B cell (primary cell): Measurements from ENCODE around the gene GUCA1A. TPM values are rescaled to one million over a fixed set of nuclear protein-coding genes. Genes with fewer than 3 reads are reported as not detected.
"Not testable (repeated sequence)": the region's sequence is repeated elsewhere in the genome, so short reads cannot be mapped to it uniquely, and the experiment has no call there.

Experiments
- ATAC-seq: fragments of 200-7000 bp; cut with Tn5 transposase; one replicate; pipeline ENCODE4 v1.10.0; 2021; ENCODE audit warnings: low read depth, mild to moderate bottlenecking, moderate number of reproducible peaks, moderate library complexity
- CTCF ChIA-PET: fragments of 350-600 bp; sonication (Branson Sonifier 250); formaldehyde crosslinking; loops from one replicate; lab custom pipeline; 2021; ENCODE audit warnings: antibody characterized with exemption, inconsistent platforms; lab: Charles Lee
- POLR2A ChIA-PET: fragments of 350-600 bp; sonication (Branson Sonifier 250); formaldehyde crosslinking; loops from one replicate; lab custom pipeline; 2021; ENCODE audit warnings: antibody characterized with exemption; lab: Charles Lee
- DNase-seq: peaks from one replicate; pipeline ENCODE4 v3.0.0; 2013
- H2AFZ ChIP-seq: 2 replicates; pipeline ENCODE4 v1.6.1; 2012; ENCODE audit warnings: mild to moderate bottlenecking, low read depth, low read length; ENCODE audit not compliant: insufficient read depth, poor library complexity, severe bottlenecking
- H3K27ac ChIP-seq, 2 donors: 1 replicate in 1 of 2; 2 replicates in 1 of 2; pipeline ENCODE4 v1.5.1; 2012 to 2013; ENCODE audit warnings: low read length in 2 of 2, mild to moderate bottlenecking in 2 of 2, moderate library complexity in 1 of 2
- H3K27me3 ChIP-seq, 4 experiments: fragments of 200-600 bp in 1 of 4; sonication (generic) in 1 of 4; replicated peaks in 1 of 4; 1 replicate in 2 of 4; 2 replicates in 2 of 4; pipeline versions ENCODE4 v1.6.1 to v1.7.0; 2013 to 2016; ENCODE audit warnings: low read length in 3 of 4, mild to moderate bottlenecking in 2 of 4, mixed read lengths in 1 of 4, moderate library complexity in 1 of 4; ENCODE audit not compliant: insufficient read depth in 4 of 4, control insufficient read depth in 3 of 4; ENCODE audit errors: control extremely low read depth in 1 of 4
- H3K36me3 ChIP-seq, 2 experiments: replicated peaks in 1 of 2; 1 replicate in 1 of 2; 2 replicates in 1 of 2; pipeline versions ENCODE4 v1.6.1 to v1.7.1; 2013; ENCODE audit warnings: low read length in 1 of 2; ENCODE audit not compliant: insufficient read depth in 2 of 2, control insufficient read depth in 1 of 2; ENCODE audit errors: control extremely low read depth in 1 of 2, extremely low read depth in 1 of 2
- H3K4me1 ChIP-seq, 2 donors: fragments of 200-600 bp in 1 of 2; sonication (generic) in 1 of 2; 1 replicate in 1 of 2; 2 replicates in 1 of 2; pipeline versions ENCODE4 v1.5.1 to v1.6.1; 2013 to 2017; ENCODE audit warnings: low read length in 2 of 2; ENCODE audit not compliant: control insufficient read depth in 2 of 2, insufficient read depth in 2 of 2
- H3K4me2 ChIP-seq: replicated peaks from 2 replicates; pipeline ENCODE3; 2012; ENCODE audit warnings: mild to moderate bottlenecking, low read depth, low read length; ENCODE audit not compliant: poor library complexity, severe bottlenecking
- H3K4me3 ChIP-seq, 5 experiments: fragments of 200-600 bp in 1 of 5; sonication (generic) in 1 of 5; 1 replicate in 3 of 5; 2 replicates in 2 of 5; pipeline versions ENCODE4 v1.5.1 to v1.7.0; 2011 to 2016; ENCODE audit warnings: low read length in 4 of 5, mild to moderate bottlenecking in 4 of 5, low read depth in 2 of 5, control low read depth in 1 of 5, moderate library complexity in 1 of 5; ENCODE audit not compliant: insufficient read depth in 1 of 5; ENCODE audit errors: control extremely low read depth in 1 of 5, extremely low read depth in 1 of 5
- H3K79me2 ChIP-seq: fragments of 200-600 bp; sonication (generic); one replicate; pipeline ENCODE4 v1.6.0; 2016; ENCODE audit warnings: low read length; ENCODE audit not compliant: control insufficient read depth, insufficient read depth
- H3K9ac ChIP-seq: fragments of 200-600 bp; sonication (generic); 2 replicates; pipeline ENCODE4 v1.6.1; 2017; ENCODE audit warnings: mild to moderate bottlenecking, low read length, moderate library complexity
- H3K9me3 ChIP-seq, 3 donors: one replicate each; pipeline versions ENCODE4 v1.6.1 to v1.7.1; 2013; ENCODE audit warnings: low read length in 2 of 3; ENCODE audit not compliant: control insufficient read depth in 2 of 3, insufficient read depth in 1 of 3; ENCODE audit errors: control extremely low read depth in 1 of 3
- H4K20me1 ChIP-seq: 2 replicates; pipeline ENCODE4 v1.6.0; 2012; ENCODE audit warnings: mild to moderate bottlenecking, low read length; ENCODE audit not compliant: insufficient read depth, control insufficient read depth, poor library complexity, severe bottlenecking
- H3K27ac Mint-ChIP-seq: one replicate; pipeline ENCODE4 v1.8.0; 2021; ENCODE audit warnings: mixed read lengths
- H3K27me3 Mint-ChIP-seq: one replicate; pipeline ENCODE4 v1.8.0; 2021; ENCODE audit warnings: mixed read lengths
- H3K4me1 Mint-ChIP-seq: one replicate; pipeline ENCODE4 v1.8.0; 2021; ENCODE audit warnings: mixed read lengths
- H3K4me3 Mint-ChIP-seq: one replicate; pipeline ENCODE4 v1.8.0; 2021; ENCODE audit warnings: mixed read lengths
- H3K9me3 Mint-ChIP-seq: one replicate; pipeline ENCODE4 v1.8.0; 2022; ENCODE audit warnings: mixed read lengths; ENCODE audit not compliant: insufficient read depth
- CTCF ChIP-seq: fragments of 200-600 bp; IDR thresholded peaks from one replicate; pipeline ENCODE4 v1.8.0; 2022; ENCODE audit warnings: antibody characterized with exemption, mild to moderate bottlenecking
- EZH2 ChIP-seq: IDR thresholded peaks from 2 replicates; pipeline ENCODE4 v1.6.1; 2012; ENCODE audit warnings: borderline replicate concordance, low read depth, mild to moderate bottlenecking, moderate library complexity, low read length; ENCODE audit not compliant: insufficient read depth, poor library complexity, severe bottlenecking
- WGBS: methylation state at CpG from one replicate; pipeline ENCODE4 v1.1.5; 2013; ENCODE audit warnings: missing lambda C conversion rate; ENCODE audit not compliant: insufficient coverage; 5-methylcytosine and 5-hydroxymethylcytosine counted together
- intact Hi-C: fragments of 100-400 bp; cut with micrococcal nuclease; formaldehyde crosslinking; loops from one replicate; pipeline ENCODE4 v1.10.0; 2022
- polyA plus RNA-seq: library from polyadenylated mRNA; depleted of rRNA; stranded (reverse); fragments of >200 nt; gene quantifications from 2 replicates; pipeline ENCODE4 v1.2.3, GENCODE V29; 2012
- total RNA-seq, 2 donors: library from RNA; stranded (reverse); fragments of 120-200 nt in 1 of 2; gene quantifications; 1 replicate in 1 of 2; 2 replicates in 1 of 2; pipeline versions ENCODE4 v1.2.3 to v1.2.4, GENCODE V29; 2013 to 2022

The GUCA1A gene
- total and polyA plus RNA-seq, 2 donors (not counting 1 experiment from before 2014, with no cell fraction given): not detected

- Histone ChIP-seq H3K4me2 (no peak overlapping the region), H3K27me3 (no peaks in the 10 kb centered on the region), H3K79me2 (no peaks in the 10 kb centered on the region), H3K9ac (no peak overlapping the region), H3K4me1 (no peaks in the 10 kb centered on the region), H3K4me3 (no peak overlapping the region), H4K20me1 (no peaks in the 10 kb centered on the region), H3K9me3 (no peaks in the 10 kb centered on the region), H3K36me3 (no peaks in the 10 kb centered on the region), H2AFZ (peak overlapping the region; percentile 60), H3K27ac (no peak overlapping the region)
- CTCF ChIA-PET: interaction anchor here (0.7 to 1.2 kb wide), 3 partner anchors 45 to 380 kb away, joined by 3 to 6 read pairs (median 4); partner anchors contain the start of gene TOMM6
- POLR2A ChIA-PET: no interaction called here
- WGBS: 33% methylated on average over 5 of the region's 8 CpGs
- peak; percentile 89 for TF ChIP-seq CTCF
- TF ChIP-seq EZH2: no peak
- Mint-ChIP-seq H3K4me3 (no peak overlapping the region), H3K27ac (no peak overlapping the region), H3K9me3 (no peaks in the 10 kb centered on the region), H3K4me1 (no peaks in the 10 kb centered on the region), H3K27me3 (peaks cover 7% of the 10 kb centered on the region)
- DNase-seq: peak; percentile 79
- intact Hi-C loops: loop anchor here (1.0 kb wide), 3 partner anchors 62 to 386 kb away; partner anchors contain the start of gene PRICKLE4
- peak; percentile 76 for ATAC-seq
Observed at GRCh38 chr6:42166444-42167141, 6.6 kb upstream of the GUCA1A start.

GRCh38 chr6:42168650-42169049, 4.5 kb upstream of the GUCA1A start:
- 92% methylated on average over 4 of the region's 6 CpGs for WGBS
- H3K27ac ChIP-seq: no peak overlapping the region
- no peak overlapping the region for H3K27ac Mint-ChIP-seq
- peaks cover 4% of the 10 kb centered on the region for H3K27me3 Mint-ChIP-seq
- no peak for ATAC-seq
- POLR2A ChIA-PET: no interaction called here
- no peaks in the 10 kb centered on the region for H3K9me3 Mint-ChIP-seq
- H3K4me3 Mint-ChIP-seq: no peak overlapping the region
- no peak overlapping the region for H3K9ac ChIP-seq
- no peaks in the 10 kb centered on the region for H3K4me1 Mint-ChIP-seq
- CTCF ChIA-PET: interaction anchor here (0.9 to 1.5 kb wide), 5 partner anchors 45 to 379 kb away, joined by 3 to 4 read pairs (median 4); no protein-coding TSS in a partner anchor
- no peaks in the 10 kb centered on the region for H3K9me3 ChIP-seq
- no peak for TF ChIP-seq CTCF
- no peak for TF ChIP-seq EZH2
- no peaks in the 10 kb centered on the region for H3K79me2 ChIP-seq
- no peaks in the 10 kb centered on the region for H3K36me3 ChIP-seq
- no peak overlapping the region for H3K4me2 ChIP-seq
- no peak overlapping the region for H3K4me3 ChIP-seq
- H3K27me3 ChIP-seq: no peaks in the 10 kb centered on the region
- H3K4me1 ChIP-seq: no peaks in the 10 kb centered on the region
- no peaks in the 10 kb centered on the region for H4K20me1 ChIP-seq
- no peak overlapping the region for H2AFZ ChIP-seq
- intact Hi-C loops: no loop called here
- DNase-seq: no peak

GRCh38 chr6:42169780-42170179, 3.4 kb upstream of the GUCA1A start:
- H3K4me3 Mint-ChIP-seq, H3K27me3 ChIP-seq, DNase-seq, H3K4me1 ChIP-seq, H3K4me2 ChIP-seq, H3K9me3 Mint-ChIP-seq, H3K36me3 ChIP-seq, H2AFZ ChIP-seq, intact Hi-C loops, H3K9ac ChIP-seq, H3K27ac ChIP-seq, H3K4me1 Mint-ChIP-seq, H3K4me3 ChIP-seq, H3K79me2 ChIP-seq, H4K20me1 ChIP-seq, H3K27ac Mint-ChIP-seq, ATAC-seq, H3K9me3 ChIP-seq, H3K27me3 Mint-ChIP-seq: not testable (repeated sequence)
- no CpG with 5 or more reads among the region's 2 CpGs for WGBS
- ChIA-PET POLR2A (interaction anchor here (0.5 kb wide), 1 partner anchor 31 kb away, joined by 3 read pairs; no protein-coding TSS in a partner anchor), CTCF (interaction anchor here (0.6 to 1.5 kb wide), 2 partner anchors 44 to 384 kb away, joined by 3 to 4 read pairs; no protein-coding TSS in a partner anchor)
